Activated T-helper 9 cell treated with anti-CD3 and anti-CD28 coated beads, Interleukin-2, amount 50 U/mL, for 16 hours (primary cell): ENCODE results near the gene MTMR3.

Experiments
- DNase-seq: peaks from one replicate; pipeline ENCODE4 v3.0.0-alpha.2; 2020; ENCODE audit warnings: low read depth

Gene MTMR3

GRCh38 chr22:30004101-30004500 is 121.1 kb downstream of the MTMR3 start:
- no peak for DNase-seq

- no peak for DNase-seq
Observed at GRCh38 chr22:30004694-30005093, 121.7 kb downstream of the MTMR3 start.

GRCh38 chr22:30005213-30005857 is 122.4 kb downstream of the MTMR3 start:
- DNase-seq = peak; percentile 38

- no peak for DNase-seq
Observed at GRCh38 chr22:30007361-30007760, 124.4 kb downstream of the MTMR3 start.

GRCh38 chr22:30008401-30008800 is 125.4 kb downstream of the MTMR3 start:
- DNase-seq = no peak

GRCh38 chr22:30009478-30009877 is 126.5 kb downstream of the MTMR3 start:
- no peak for DNase-seq

GRCh38 chr22:30010789-30011405 is 127.9 kb downstream of the MTMR3 start:
- no peak for DNase-seq

GRCh38 chr22:30013201-30013600 is 130.2 kb downstream of the MTMR3 start:
- DNase-seq = no peak

GRCh38 chr22:30014244-30014643 is 131.3 kb downstream of the MTMR3 start:
- no peak for DNase-seq

GRCh38 chr22:30015229-30015797 is 132.3 kb downstream of the MTMR3 start:
- no peak for DNase-seq

- DNase-seq = no peak
Observed at GRCh38 chr22:30015846-30016245, 132.9 kb downstream of the MTMR3 start.

- no peak for DNase-seq
Observed at GRCh38 chr22:30016596-30016995, 133.6 kb downstream of the MTMR3 start.

GRCh38 chr22:30017375-30018223 is 134.6 kb downstream of the MTMR3 start:
- DNase-seq = no peak

- DNase-seq = no peak
Observed at GRCh38 chr22:30020511-30020910, 137.5 kb downstream of the MTMR3 start.

- DNase-seq = no peak
Observed at GRCh38 chr22:30021338-30021737, 138.4 kb downstream of the MTMR3 start.

- no peak for DNase-seq
Observed at GRCh38 chr22:30021881-30022619, 139.1 kb downstream of the MTMR3 start.

- no peak for DNase-seq
Observed at GRCh38 chr22:30023099-30023660, 140.2 kb downstream of the MTMR3 start.

GRCh38 chr22:30024231-30024630 is 141.3 kb downstream of the MTMR3 start:
- no peak for DNase-seq

GRCh38 chr22:30025221-30025620 is 142.2 kb downstream of the MTMR3 start:
- DNase-seq = no peak

- no peak for DNase-seq
Observed at GRCh38 chr22:30026756-30027155, 143.8 kb downstream of the MTMR3 start.

- no peak for DNase-seq
Observed at GRCh38 chr22:30027169-30027568, 144.2 kb downstream of the MTMR3 start.

GRCh38 chr22:30027791-30028190 is 144.8 kb downstream of the MTMR3 start:
- no peak for DNase-seq
